ENCODE measurements around the gene TRPV2. TPM values are rescaled to one million over a fixed set of nuclear protein-coding genes. Genes with fewer than 3 reads are reported as not detected.

TRPV2 gene
- total RNA-seq, 2 experiments from 2014 or later: 4.9 to 10.5 TPM

DNA sequence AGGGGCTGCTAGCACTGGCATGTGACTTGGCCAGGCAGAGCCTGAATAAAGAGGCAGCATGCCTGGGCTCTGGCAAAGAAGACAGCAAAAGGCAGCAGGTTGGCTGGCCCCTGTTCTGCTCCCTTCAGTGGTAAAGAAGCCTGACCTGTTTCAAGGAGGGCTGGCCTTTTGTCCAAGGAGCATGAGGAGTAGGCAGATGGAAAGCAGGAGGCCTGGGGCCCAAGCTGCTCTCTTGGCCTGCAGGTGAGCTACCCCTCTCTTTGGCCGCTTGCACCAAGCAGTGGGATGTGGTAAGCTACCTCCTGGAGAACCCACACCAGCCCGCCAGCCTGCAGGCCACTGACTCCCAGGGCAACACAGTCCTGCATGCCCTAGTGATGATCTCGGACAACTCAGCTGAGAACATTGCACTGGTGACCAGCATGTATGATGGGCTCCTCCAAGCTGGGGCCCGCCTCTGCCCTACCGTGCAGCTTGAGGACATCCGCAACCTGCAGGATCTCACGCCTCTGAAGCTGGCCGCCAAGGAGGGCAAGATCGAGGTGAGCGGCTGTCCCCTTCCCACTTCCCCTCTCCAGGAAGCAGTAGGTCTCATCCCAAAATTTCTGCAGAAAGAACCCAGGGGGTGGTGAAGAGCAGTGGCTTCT lies 8.0 kb downstream of the TRPV2 start:
- POLR2A ChIA-PET: interaction anchor here (0.6 kb wide), 1 partner anchor 22 kb away, joined by 3 read pairs; no protein-coding TSS in a partner anchor
- no peaks in the 10 kb centered on the region for H3K36me3 ChIP-seq (ENCODE audit: insufficient read depth, low read length)

DNA sequence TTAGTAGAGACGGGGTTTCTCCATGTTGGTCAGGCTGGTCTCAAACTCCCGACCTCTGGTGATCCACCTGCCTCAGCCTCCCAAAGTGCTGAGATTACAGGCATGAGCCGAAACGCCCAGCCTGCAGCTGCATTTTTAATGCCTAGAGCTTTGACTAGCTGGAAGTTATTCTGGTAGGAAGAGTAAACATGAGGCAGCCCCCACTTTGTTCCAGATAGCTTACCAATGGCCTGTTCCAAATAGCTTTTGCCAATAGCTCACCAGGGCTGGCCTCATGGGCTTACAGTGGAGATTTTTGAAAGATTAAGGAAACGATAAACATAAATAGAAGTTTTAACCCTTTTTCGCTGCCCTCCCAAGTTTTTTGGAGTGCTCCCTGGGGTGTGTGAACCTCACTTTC lies 9.8 kb downstream of the TRPV2 start:
- intact Hi-C loops (cut with micrococcal nuclease; ENCODE audit: unreplicated experiment): no loop called here
- Histone ChIP-seq H3K4me2 (ENCODE audit: low read length) (no peak overlapping the region), H3K79me2 (ENCODE audit: insufficient read depth, low read depth, low read length) (no peaks in the 10 kb centered on the region), H3K4me1 (ENCODE audit: insufficient read depth, low read length, poor library complexity, severe bottlenecking) (no peaks in the 10 kb centered on the region), H3K4me3 (ENCODE audit: low read depth, low read length, poor library complexity, severe bottlenecking) (no peak overlapping the region), H3K9me2 (ENCODE audit: insufficient read depth, low read length) (no peaks in the 10 kb centered on the region), H3K36me3 (ENCODE audit: insufficient read depth, low read length) (no peaks in the 10 kb centered on the region), H2AFZ (ENCODE audit: low read length) (no peak overlapping the region), H4K20me1 (ENCODE audit: insufficient read depth, low read length) (no peaks in the 10 kb centered on the region), H3K27ac (ENCODE audit: low read depth, low read length, poor library complexity, severe bottlenecking) (no peak overlapping the region), H3K9me3 (ENCODE audit: low read length) (no peaks in the 10 kb centered on the region)
- DNase-seq (ENCODE audit: low spot score): no peak
- BruUV-seq (replicated peaks): no TSS peak
- TF ChIP-seq CTCF (conservative IDR thresholded peaks at IDR 0.05; ENCODE audit: low read length): no peak
- TF ChIP-seq EZH2phosphoT487 (IDR thresholded peaks at IDR 0.05; ENCODE audit: borderline replicate concordance, low read depth, low read length): no peak
- POLR2A ChIA-PET: interaction anchor here (0.7 kb wide), 1 partner anchor 10 kb away, joined by 3 read pairs; no protein-coding TSS in a partner anchor
- CTCF ChIA-PET (ENCODE audit: unreplicated experiment): interaction anchor here (1.1 kb wide), 1 partner anchor 10 kb away, joined by 3 read pairs; the partner anchor contains the start of gene TRPV2

More for the DNA sequence above, 8.0 kb downstream of the TRPV2 start:
- Histone ChIP-seq H3K4me3 (ENCODE audit: low read depth, low read length, poor library complexity, severe bottlenecking) (no peak overlapping the region), H2AFZ (ENCODE audit: low read length) (no peak overlapping the region), H3K9me3 (ENCODE audit: low read length) (no peaks in the 10 kb centered on the region), H3K4me2 (ENCODE audit: low read length) (no peak overlapping the region), H4K20me1 (ENCODE audit: insufficient read depth, low read length) (no peaks in the 10 kb centered on the region), H3K4me1 (ENCODE audit: insufficient read depth, low read length, poor library complexity, severe bottlenecking) (peaks cover 12% of the 10 kb centered on the region), H3K79me2 (ENCODE audit: insufficient read depth, low read depth, low read length) (no peaks in the 10 kb centered on the region), H3K27ac (ENCODE audit: low read depth, low read length, poor library complexity, severe bottlenecking) (no peak overlapping the region), H3K9me2 (ENCODE audit: insufficient read depth, low read length) (no peaks in the 10 kb centered on the region)
- no peak for DNase-seq (ENCODE audit: low spot score)
- TF ChIP-seq EZH2phosphoT487 (IDR thresholded peaks at IDR 0.05; ENCODE audit: borderline replicate concordance, low read depth, low read length) (no peak), CTCF (conservative IDR thresholded peaks at IDR 0.05; ENCODE audit: low read length) (no peak)
- CTCF ChIA-PET (ENCODE audit: unreplicated experiment): no interaction called here
- intact Hi-C loops (cut with micrococcal nuclease; ENCODE audit: unreplicated experiment): no loop called here
- no TSS peak for BruUV-seq (replicated peaks)

All from OCI-LY7 (cell line).